Stimulated activated naive CD8-positive, alpha-beta T cell treated with anti-CD3 and anti-CD28 coated beads, Interleukin-15, amount 100 ng/mL, for 72 hours (primary cell): ENCODE results near the gene EYA4.

Source experiments
- ATAC-seq: fragments of 150-1000 bp; cut with Tn5 transposase; 2 replicates; pipeline ENCODE4 v1.10.0; 2021; ENCODE audit warnings: mild to moderate bottlenecking, moderate library complexity
- DNase-seq, 2 donors: peaks; one replicate each; pipeline ENCODE4 v3.0.0; 2021 to 2022
- H3K27ac Mint-ChIP-seq, 2 donors: one replicate each; pipeline ENCODE4 v1.8.0; 2022; ENCODE audit warnings: mild to moderate bottlenecking in 2 of 2, mixed read lengths in 2 of 2, moderate library complexity in 2 of 2
- H3K27me3 Mint-ChIP-seq: one replicate; pipeline ENCODE4 v1.8.0; 2022; ENCODE audit warnings: mixed read lengths
- H3K4me1 Mint-ChIP-seq: one replicate; pipeline ENCODE4 v1.8.0; 2022; ENCODE audit warnings: mild to moderate bottlenecking, mixed read lengths
- H3K4me3 Mint-ChIP-seq, 2 donors: one replicate each; pipeline ENCODE4 v1.8.0; 2022; ENCODE audit warnings: mild to moderate bottlenecking in 2 of 2, mixed read lengths in 2 of 2, moderate library complexity in 1 of 2
- H3K9me3 Mint-ChIP-seq, 2 donors: one replicate each; pipeline ENCODE4 v1.8.0; 2022; ENCODE audit warnings: mixed read lengths in 2 of 2

Gene EYA4

GRCh38 chr6:133460101-133460500 lies 218.9 kb downstream of the EYA4 start:
- Mint-ChIP-seq H3K27ac (no peak overlapping the region), H3K9me3 (no peaks in the 10 kb centered on the region), H3K27me3 (no peaks in the 10 kb centered on the region), H3K4me1 (no peaks in the 10 kb centered on the region), H3K4me3 (no peak overlapping the region)
- ATAC-seq (no peak), DNase-seq (no peak)

GRCh38 chr6:133463790-133464189 lies 222.6 kb downstream of the EYA4 start:
- ATAC-seq (no peak), DNase-seq (no peak)
- Mint-ChIP-seq H3K4me1 (no peaks in the 10 kb centered on the region), H3K9me3 (no peaks in the 10 kb centered on the region), H3K27me3 (no peaks in the 10 kb centered on the region), H3K4me3 (no peak overlapping the region), H3K27ac (no peak overlapping the region)

GRCh38 chr6:133466680-133467079 lies 225.5 kb downstream of the EYA4 start:
- ATAC-seq (no peak), DNase-seq (no peak)
- Mint-ChIP-seq H3K4me3 (no peak overlapping the region), H3K27ac (no peak overlapping the region), H3K4me1 (no peaks in the 10 kb centered on the region), H3K27me3 (no peaks in the 10 kb centered on the region), H3K9me3 (no peaks in the 10 kb centered on the region)

GRCh38 chr6:133467231-133467981 lies 226.2 kb downstream of the EYA4 start:
- DNase-seq (no peak), ATAC-seq (no peak)
- Mint-ChIP-seq H3K4me3 (no peak overlapping the region), H3K4me1 (no peaks in the 10 kb centered on the region), H3K9me3 (no peaks in the 10 kb centered on the region), H3K27ac (no peak overlapping the region), H3K27me3 (no peaks in the 10 kb centered on the region)

- Mint-ChIP-seq H3K27ac (no peak overlapping the region), H3K4me1 (no peaks in the 10 kb centered on the region), H3K4me3 (no peak overlapping the region), H3K27me3 (no peaks in the 10 kb centered on the region), H3K9me3 (no peaks in the 10 kb centered on the region)
- no peak for ATAC-seq
- DNase-seq: no peak
Measured at GRCh38 chr6:133467982-133468380, 226.8 kb downstream of the EYA4 start.

GRCh38 chr6:133468591-133468990 lies 227.4 kb downstream of the EYA4 start:
- H3K9me3 Mint-ChIP-seq: no peaks in the 10 kb centered on the region
- no peak for ATAC-seq
- no peaks in the 10 kb centered on the region for H3K27me3 Mint-ChIP-seq
- DNase-seq: no peak
- H3K27ac Mint-ChIP-seq: no peak overlapping the region
- no peak overlapping the region for H3K4me3 Mint-ChIP-seq
- no peaks in the 10 kb centered on the region for H3K4me1 Mint-ChIP-seq

GRCh38 chr6:133474516-133474915 lies 233.4 kb downstream of the EYA4 start:
- no peak overlapping the region for H3K4me3 Mint-ChIP-seq
- no peak for DNase-seq
- H3K9me3 Mint-ChIP-seq: no peaks in the 10 kb centered on the region
- no peaks in the 10 kb centered on the region for H3K4me1 Mint-ChIP-seq
- H3K27ac Mint-ChIP-seq: no peak overlapping the region
- H3K27me3 Mint-ChIP-seq: no peaks in the 10 kb centered on the region
- ATAC-seq: no peak

- DNase-seq (no peak), ATAC-seq (no peak)
- H3K4me3 Mint-ChIP-seq: no peak overlapping the region
- H3K9me3 Mint-ChIP-seq: no peaks in the 10 kb centered on the region
- H3K4me1 Mint-ChIP-seq: no peaks in the 10 kb centered on the region
- H3K27me3 Mint-ChIP-seq: no peaks in the 10 kb centered on the region
- H3K27ac Mint-ChIP-seq: no peak overlapping the region
Measured at GRCh38 chr6:133478673-133479072, 237.5 kb downstream of the EYA4 start.

GRCh38 chr6:133487174-133487573 lies 246.0 kb downstream of the EYA4 start:
- peaks cover 0 to 3% of the 10 kb centered on the region in 2 donors for H3K9me3 Mint-ChIP-seq
- H3K27me3 Mint-ChIP-seq: peaks cover 10% of the 10 kb centered on the region
- no peak overlapping the region for H3K4me3 Mint-ChIP-seq
- no peak overlapping the region for H3K27ac Mint-ChIP-seq
- ATAC-seq: no peak
- no peaks in the 10 kb centered on the region for H3K4me1 Mint-ChIP-seq
- DNase-seq: no peak

GRCh38 chr6:133495205-133495903 lies 254.2 kb downstream of the EYA4 start:
- no peak overlapping the region for H3K27ac Mint-ChIP-seq
- peaks cover 0 to 6% of the 10 kb centered on the region in 2 donors for H3K9me3 Mint-ChIP-seq
- ATAC-seq (no peak), DNase-seq (no peak)
- H3K27me3 Mint-ChIP-seq: peaks cover 2% of the 10 kb centered on the region
- no peaks in the 10 kb centered on the region for H3K4me1 Mint-ChIP-seq
- no peak overlapping the region for H3K4me3 Mint-ChIP-seq

- no peaks in the 10 kb centered on the region for H3K9me3 Mint-ChIP-seq
- ATAC-seq (no peak), DNase-seq (no peak)
- no peak overlapping the region for H3K4me3 Mint-ChIP-seq
- H3K27ac Mint-ChIP-seq: no peak overlapping the region
- no peaks in the 10 kb centered on the region for H3K4me1 Mint-ChIP-seq
- peaks cover 11% of the 10 kb centered on the region for H3K27me3 Mint-ChIP-seq
Measured at GRCh38 chr6:133499662-133500061, 258.5 kb downstream of the EYA4 start.

GRCh38 chr6:133501675-133502270 lies 260.6 kb downstream of the EYA4 start:
- ATAC-seq (no peak), DNase-seq (no peak)
- no peak overlapping the region for H3K27ac Mint-ChIP-seq
- no peak overlapping the region for H3K4me3 Mint-ChIP-seq
- no peaks in the 10 kb centered on the region for H3K4me1 Mint-ChIP-seq
- H3K27me3 Mint-ChIP-seq: peaks cover 11% of the 10 kb centered on the region
- H3K9me3 Mint-ChIP-seq: no peaks in the 10 kb centered on the region

- no peaks in the 10 kb centered on the region for H3K4me1 Mint-ChIP-seq
- no peak overlapping the region for H3K27ac Mint-ChIP-seq
- no peak for DNase-seq
- no peak overlapping the region for H3K4me3 Mint-ChIP-seq
- H3K27me3 Mint-ChIP-seq: peaks cover 11% of the 10 kb centered on the region
- H3K9me3 Mint-ChIP-seq: no peaks in the 10 kb centered on the region
- no peak for ATAC-seq
Measured at GRCh38 chr6:133502441-133503335, 261.5 kb downstream of the EYA4 start.

- DNase-seq (no peak), ATAC-seq (no peak)
- Mint-ChIP-seq H3K4me3 (no peak overlapping the region), H3K27ac (no peak overlapping the region), H3K27me3 (peaks cover 11% of the 10 kb centered on the region), H3K9me3 (no peaks in the 10 kb centered on the region), H3K4me1 (no peaks in the 10 kb centered on the region)
Measured at GRCh38 chr6:133503336-133503729, 262.2 kb downstream of the EYA4 start.

GRCh38 chr6:133504158-133504557 lies 263.0 kb downstream of the EYA4 start:
- Mint-ChIP-seq H3K27ac (no peak overlapping the region), H3K27me3 (peaks cover 13% of the 10 kb centered on the region), H3K4me1 (no peaks in the 10 kb centered on the region), H3K4me3 (no peak overlapping the region), H3K9me3 (no peaks in the 10 kb centered on the region)
- no peak for DNase-seq
- ATAC-seq: no peak
